Cardiac muscle cell (in vitro differentiated cells and primary cell): ENCODE data around the gene ITGAE. TPM values are rescaled to one million over a fixed set of nuclear protein-coding genes. Genes with fewer than 3 reads are reported as not detected.

Source experiments
- DNase-seq, 2 donors: peaks; one replicate each; pipeline versions ENCODE4 v3.0.0 to v3.0.0-alpha.2; 2010 to 2017; ENCODE audit warnings: low read depth in 1 of 2, low spot score in 1 of 2
- H3K27ac ChIP-seq: fragments of 200-600 bp; sonication (generic); 2 replicates; pipeline ENCODE4 v1.5.1; 2016
- H3K27me3 ChIP-seq: fragments of 200-600 bp; sonication (generic); 2 replicates; pipeline ENCODE4 v1.6.0; 2016; ENCODE audit warnings: control low read depth
- H3K36me3 ChIP-seq: fragments of 200-600 bp; sonication (generic); 2 replicates; pipeline ENCODE4 v1.5.1; 2016; ENCODE audit warnings: control low read depth
- H3K4me1 ChIP-seq: fragments of 200-600 bp; sonication (generic); 2 replicates; pipeline ENCODE4 v1.8.1; 2017; ENCODE audit warnings: low read depth, mild to moderate bottlenecking, mixed run types
- H3K4me3 ChIP-seq: fragments of 200-600 bp; sonication (generic); 2 replicates; pipeline ENCODE4 v1.5.1; 2016; ENCODE audit warnings: mild to moderate bottlenecking
- H3K9me3 ChIP-seq: fragments of 200-600 bp; sonication (generic); 2 replicates; pipeline ENCODE4 v1.5.1; 2017; ENCODE audit warnings: low read depth, mild to moderate bottlenecking, control low read depth
- polyA plus RNA-seq: library from polyadenylated mRNA; unstranded; fragments of >200 nt; fragmentation: Nextera tagmentation; extraction: Ambion mirVana; gene quantifications from 2 replicates; pipeline ENCODE4 v1.2.1, GENCODE V29; 2016
- total RNA-seq: library from RNA; depleted of rRNA; stranded (reverse); fragments of >200 nt; gene quantifications from 2 replicates; pipeline ENCODE4 v1.2.3, GENCODE V29; 2016
- TF ChIP-seq, protein P1 (sequence below): IDR thresholded peaks from 2 replicates; pipeline ENCODE4 v1.5.1; 2012; ENCODE audit warnings: low read depth, mild to moderate bottlenecking, low read length

The ITGAE gene
- total and polyA plus RNA-seq, 2 experiments from 2014 or later, result 15.6 to 86.6 TPM

DNA sequence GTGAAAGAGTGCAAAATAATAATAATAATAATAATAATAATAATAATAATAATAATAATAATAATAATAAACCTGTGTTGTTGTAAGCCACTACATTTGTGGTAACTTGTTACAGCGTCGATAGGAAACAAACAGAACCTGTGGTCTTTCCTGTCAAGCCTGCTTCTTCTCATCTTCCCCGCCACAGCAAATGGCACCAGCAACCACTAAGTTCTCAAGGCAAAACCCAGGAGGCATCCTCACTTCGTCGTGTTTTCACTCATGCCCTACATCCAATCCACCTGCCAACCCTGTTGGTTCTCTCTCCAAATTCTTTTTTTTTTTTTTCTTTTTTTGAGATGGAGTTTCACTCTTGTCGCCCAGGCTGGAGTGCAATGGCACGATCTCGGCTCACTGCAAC lies 34.2 kb downstream of the ITGAE start:
- H3K27ac ChIP-seq, result no peak overlapping the region
- H3K27me3 ChIP-seq, result no peaks in the 10 kb centered on the region
- H3K9me3 ChIP-seq, result no peaks in the 10 kb centered on the region
- H3K36me3 ChIP-seq, result no peaks in the 10 kb centered on the region
- TF ChIP-seq, protein P1, sequence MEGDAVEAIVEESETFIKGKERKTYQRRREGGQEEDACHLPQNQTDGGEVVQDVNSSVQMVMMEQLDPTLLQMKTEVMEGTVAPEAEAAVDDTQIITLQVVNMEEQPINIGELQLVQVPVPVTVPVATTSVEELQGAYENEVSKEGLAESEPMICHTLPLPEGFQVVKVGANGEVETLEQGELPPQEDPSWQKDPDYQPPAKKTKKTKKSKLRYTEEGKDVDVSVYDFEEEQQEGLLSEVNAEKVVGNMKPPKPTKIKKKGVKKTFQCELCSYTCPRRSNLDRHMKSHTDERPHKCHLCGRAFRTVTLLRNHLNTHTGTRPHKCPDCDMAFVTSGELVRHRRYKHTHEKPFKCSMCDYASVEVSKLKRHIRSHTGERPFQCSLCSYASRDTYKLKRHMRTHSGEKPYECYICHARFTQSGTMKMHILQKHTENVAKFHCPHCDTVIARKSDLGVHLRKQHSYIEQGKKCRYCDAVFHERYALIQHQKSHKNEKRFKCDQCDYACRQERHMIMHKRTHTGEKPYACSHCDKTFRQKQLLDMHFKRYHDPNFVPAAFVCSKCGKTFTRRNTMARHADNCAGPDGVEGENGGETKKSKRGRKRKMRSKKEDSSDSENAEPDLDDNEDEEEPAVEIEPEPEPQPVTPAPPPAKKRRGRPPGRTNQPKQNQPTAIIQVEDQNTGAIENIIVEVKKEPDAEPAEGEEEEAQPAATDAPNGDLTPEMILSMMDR, result no peak
- no peak for DNase-seq
- H3K4me3 ChIP-seq, result no peak overlapping the region
- no peaks in the 10 kb centered on the region for H3K4me1 ChIP-seq

DNA sequence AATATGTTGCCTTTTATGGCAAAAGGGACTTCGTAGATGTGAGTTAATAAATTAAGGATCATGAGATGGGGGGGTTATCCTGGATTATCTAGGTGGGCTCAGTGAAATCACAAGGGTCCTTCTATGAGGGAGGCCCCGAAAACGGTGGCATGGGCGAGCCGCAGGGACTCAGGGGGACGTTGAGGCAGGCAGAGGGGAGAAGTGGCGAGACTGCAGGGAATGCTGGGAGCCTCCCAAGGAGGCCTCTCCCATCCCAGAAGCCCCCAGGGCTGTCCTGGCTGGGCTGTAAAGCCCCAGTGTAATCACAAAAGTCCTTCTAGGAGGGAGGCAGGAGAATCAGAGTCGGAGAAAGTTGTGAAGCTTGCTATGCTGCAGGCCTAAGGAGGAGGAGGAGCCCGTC lies 35.0 kb downstream of the ITGAE start:
- Histone ChIP-seq H3K4me1 (no peaks in the 10 kb centered on the region), H3K9me3 (no peaks in the 10 kb centered on the region), H3K27ac (no peak overlapping the region), H3K27me3 (no peaks in the 10 kb centered on the region), H3K36me3 (no peaks in the 10 kb centered on the region), H3K4me3 (no peak overlapping the region)
- TF ChIP-seq, protein P1, result no peak
- DNase-seq, result no peak

DNA sequence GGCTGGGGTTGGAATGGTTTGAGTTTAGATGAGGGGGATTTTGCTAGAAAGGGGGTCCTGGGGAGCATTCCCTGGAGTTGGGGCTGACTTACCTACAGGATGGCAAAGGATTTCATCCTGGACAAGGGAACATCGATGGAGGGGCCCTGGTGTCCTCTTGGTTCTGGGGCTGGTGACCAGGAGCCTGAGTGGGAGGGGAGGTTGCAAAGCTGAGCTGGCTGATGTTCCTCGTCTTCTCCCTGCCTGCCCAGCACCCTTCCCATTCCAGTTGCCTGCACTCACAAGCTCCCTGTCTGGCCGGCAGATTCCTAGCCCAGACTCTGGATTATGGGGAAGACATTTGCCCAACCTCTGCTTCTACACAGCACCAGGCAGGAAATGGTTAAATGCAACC lies 37.2 kb downstream of the ITGAE start:
- TF ChIP-seq, protein P1, result no peak
- DNase-seq, result no peak
- H3K9me3 ChIP-seq, result no peaks in the 10 kb centered on the region
- H3K27ac ChIP-seq, result no peak overlapping the region
- no peaks in the 10 kb centered on the region for H3K36me3 ChIP-seq
- H3K4me3 ChIP-seq, result no peak overlapping the region
- H3K27me3 ChIP-seq, result no peaks in the 10 kb centered on the region
- H3K4me1 ChIP-seq, result no peaks in the 10 kb centered on the region

DNA sequence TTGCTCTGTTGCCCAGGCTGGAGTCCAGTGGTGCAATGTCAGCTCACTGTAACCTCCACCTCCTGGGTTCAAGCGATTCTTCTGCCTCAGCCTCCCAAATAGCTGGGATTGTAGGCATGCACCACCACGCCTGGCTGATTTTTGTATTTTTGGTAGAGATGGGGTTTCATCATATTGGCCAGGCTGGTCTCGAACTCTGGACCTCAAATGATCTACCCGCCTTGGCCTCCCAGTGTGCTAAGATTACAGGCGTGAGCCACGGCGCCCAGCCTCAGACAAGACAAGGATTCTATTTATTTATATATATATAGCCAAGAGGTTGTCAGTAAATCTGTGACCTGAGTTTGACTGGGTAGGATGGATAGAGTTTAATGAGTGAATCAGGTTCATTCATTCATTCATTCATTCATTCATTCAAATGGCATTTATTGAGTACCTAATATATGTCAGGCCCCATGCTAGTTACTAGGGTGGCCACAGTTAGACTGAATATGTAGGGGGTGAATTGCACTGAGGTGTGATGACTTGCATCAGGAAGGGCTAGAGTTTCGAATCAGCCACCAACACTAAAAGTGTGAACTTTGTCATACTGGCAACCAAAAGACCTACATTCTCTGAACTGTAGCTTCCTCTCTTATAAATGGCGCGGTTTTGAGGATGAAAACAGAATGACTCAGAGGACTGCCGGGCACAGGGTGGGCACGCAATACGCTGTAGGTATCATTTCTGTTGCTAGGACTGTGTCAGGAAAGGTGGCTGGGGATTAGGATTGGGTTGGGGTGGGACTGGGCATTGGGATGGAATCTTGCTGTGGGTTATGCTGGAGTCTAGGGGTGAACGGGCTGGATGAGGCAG lies 37.8 kb downstream of the ITGAE start:
- H3K9me3 ChIP-seq, result no peaks in the 10 kb centered on the region
- no peaks in the 10 kb centered on the region for H3K4me1 ChIP-seq
- H3K27ac ChIP-seq, result no peak overlapping the region
- no peaks in the 10 kb centered on the region for H3K27me3 ChIP-seq
- no peak for DNase-seq
- H3K4me3 ChIP-seq, result no peak overlapping the region
- H3K36me3 ChIP-seq, result no peaks in the 10 kb centered on the region
- TF ChIP-seq, protein P1, result no peak

DNA sequence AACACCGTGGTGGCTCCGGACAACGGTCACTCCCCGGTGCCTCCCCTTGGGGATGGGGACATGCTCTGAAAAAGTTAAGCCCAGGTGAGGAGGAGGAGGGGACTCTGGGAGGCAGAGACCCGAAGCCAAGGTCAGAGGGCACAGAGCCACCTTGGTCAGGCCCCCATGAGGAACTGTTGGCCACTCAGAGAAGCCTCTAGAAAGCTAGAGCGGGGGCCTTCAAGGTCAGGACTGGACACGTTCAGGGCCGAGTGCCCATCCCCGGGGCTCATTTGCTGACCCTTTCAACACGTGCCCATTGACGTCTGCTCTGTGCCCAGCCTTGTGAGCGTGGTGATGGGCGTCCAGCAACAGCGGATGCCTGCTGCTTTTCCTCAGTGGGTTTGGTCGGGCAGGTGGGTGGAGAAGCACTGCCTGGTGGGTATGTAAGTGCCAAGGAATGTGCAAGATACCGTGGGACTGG lies 39.0 kb downstream of the ITGAE start:
- Histone ChIP-seq H3K36me3 (no peaks in the 10 kb centered on the region), H3K27me3 (no peaks in the 10 kb centered on the region), H3K4me1 (no peaks in the 10 kb centered on the region), H3K27ac (no peak overlapping the region), H3K4me3 (no peak overlapping the region), H3K9me3 (no peaks in the 10 kb centered on the region)
- no peak for DNase-seq
- TF ChIP-seq, protein P1, result no peak
